GM21576 (cell line): Measurements from ENCODE around the gene GINM1.

ENCODE experiments used
- ATAC-seq: cut with Tn5 transposase; IDR thresholded peaks from one replicate; pipeline ENCODE4 v1.9.1; 2021; ENCODE audit warnings: mild to moderate bottlenecking, moderate library complexity; ENCODE audit not compliant: unreplicated experiment

Gene GINM1, protein sequence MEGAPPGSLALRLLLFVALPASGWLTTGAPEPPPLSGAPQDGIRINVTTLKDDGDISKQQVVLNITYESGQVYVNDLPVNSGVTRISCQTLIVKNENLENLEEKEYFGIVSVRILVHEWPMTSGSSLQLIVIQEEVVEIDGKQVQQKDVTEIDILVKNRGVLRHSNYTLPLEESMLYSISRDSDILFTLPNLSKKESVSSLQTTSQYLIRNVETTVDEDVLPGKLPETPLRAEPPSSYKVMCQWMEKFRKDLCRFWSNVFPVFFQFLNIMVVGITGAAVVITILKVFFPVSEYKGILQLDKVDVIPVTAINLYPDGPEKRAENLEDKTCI

GRCh38 chr6:149565527-149566409 is at the start of gene GINM1:
TSS of gene GINM1 (plus strand) at chr6:149566375. CDS start at chr6:149566415, 40 bp downstream.
- peak; percentile 75 for ATAC-seq

DNA sequence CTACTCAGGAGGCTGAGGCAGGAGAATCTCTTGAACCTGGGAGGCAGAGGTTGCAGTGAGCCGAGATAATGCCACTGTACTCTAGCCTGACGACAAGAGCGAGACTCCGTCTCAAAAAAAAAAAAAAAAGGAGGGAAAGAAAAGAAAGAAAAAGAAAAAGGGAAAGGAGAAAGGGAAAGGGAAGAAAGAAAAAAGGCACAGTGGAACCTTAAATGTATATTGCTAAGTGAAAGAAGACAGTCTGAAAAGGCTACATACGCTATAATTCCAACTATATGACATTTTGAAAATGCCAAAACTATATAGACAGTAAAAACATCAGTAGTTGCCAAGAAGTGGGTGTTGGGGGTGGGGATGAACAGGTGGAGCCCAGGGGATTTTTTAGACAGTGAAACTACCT is 36.5 kb upstream of the GINM1 start:
- ATAC-seq, result no peak

DNA sequence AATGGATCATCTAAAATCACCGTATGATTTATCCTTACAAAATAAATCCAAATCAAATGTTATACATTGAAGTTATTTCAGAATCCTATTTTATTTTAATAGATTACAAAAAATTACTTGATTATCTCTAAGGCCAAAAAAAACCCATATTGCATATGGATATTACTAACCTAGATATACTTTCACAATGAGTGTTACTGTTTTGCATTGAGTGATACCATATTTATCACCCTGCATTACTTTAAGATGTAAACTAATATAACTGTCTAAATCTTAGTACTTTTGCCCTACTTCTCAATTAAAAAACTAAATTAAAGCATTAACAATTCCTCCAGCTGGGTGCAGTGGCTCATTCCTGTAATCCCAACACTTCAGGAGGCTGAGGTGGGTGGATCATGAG is 31.4 kb upstream of the GINM1 start:
- ATAC-seq, result no peak

- no peak for ATAC-seq
These were observed 25.0 kb upstream of the GINM1 start for GRCh38 chr6:149541139-149541538.

DNA sequence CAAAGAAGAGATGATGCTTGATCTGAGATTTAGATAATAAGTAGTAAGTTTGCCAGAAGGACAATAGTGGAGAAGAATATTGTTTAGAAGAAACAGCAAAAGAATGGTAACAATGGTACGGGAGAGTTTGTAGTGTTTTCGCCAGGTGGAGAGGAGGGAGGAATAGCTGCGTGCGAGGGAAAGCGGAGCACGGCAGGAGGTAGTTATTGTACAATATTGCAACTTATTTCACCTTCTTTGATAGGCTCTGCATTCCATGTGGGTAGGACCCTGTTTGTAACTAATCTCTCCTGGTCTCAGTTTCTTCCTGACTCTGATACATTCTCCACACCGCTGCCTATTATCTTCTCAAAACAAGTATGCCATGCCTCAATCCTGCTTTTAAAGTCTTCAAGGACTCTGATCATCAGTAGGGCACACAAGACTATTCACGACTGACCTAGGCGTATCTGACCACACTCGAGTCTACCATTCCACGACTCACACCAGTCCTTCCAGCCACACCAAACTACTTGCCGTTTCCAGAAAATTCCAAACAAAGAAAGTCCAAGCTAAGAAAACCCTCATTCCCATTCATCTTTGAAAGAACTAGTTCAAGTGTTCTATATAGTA is 21.4 kb upstream of the GINM1 start:
- ATAC-seq, result no peak

DNA sequence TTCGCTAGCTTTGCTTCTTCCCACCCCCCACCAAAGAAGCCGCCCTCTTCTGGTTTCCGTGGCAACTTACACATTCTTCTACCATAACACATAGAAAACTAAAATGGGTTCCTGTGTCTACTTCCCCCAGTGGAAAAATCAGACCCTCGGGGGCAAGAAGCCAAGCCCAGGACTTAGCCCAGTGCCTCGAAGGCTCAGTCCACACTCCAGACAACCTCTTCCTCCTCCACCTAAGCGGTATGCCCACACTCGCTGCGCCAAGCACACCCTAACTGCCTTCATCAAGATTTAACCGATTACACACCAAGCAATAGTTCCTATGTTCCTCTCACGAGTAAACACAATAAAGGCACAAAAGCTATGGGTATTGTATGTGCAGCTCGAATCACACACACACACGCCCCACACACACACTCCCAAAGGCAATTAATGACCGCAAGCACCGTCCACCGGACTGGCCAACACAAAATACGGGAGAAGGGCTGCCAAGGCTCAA is 20.9 kb upstream of the GINM1 start:
- ATAC-seq, result no peak

- ATAC-seq, result peak; percentile 90
These were observed 20.3 kb upstream of the GINM1 start, which contains the start of gene PPIL4 for GRCh38 chr6:149545754-149546471. TSS of gene PPIL4 (minus strand) at chr6:149546043. CDS start at chr6:149546005, 38 bp downstream.

DNA sequence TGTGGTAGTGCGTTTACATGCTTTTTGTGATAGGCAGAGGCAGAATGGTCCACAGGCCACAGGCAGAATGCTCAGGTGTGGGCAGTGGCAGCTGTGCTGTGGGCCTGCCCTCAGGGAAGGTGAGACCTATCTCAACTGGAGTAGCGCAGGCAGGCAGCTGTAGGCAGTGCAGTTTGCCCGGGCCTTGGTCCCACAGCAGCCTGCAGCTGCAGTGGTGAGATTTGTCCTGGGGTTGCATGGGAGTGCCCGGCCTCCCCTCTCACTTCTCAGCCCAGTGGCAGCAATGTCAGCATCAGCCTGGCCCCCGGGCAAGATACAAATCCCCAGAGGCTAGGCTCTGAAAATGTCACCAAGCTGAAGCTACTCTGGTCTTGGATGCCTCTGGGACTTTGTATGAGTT is 14.3 kb upstream of the GINM1 start:
- ATAC-seq, result no peak

GRCh38 chr6:149558029-149558428 is 8.1 kb upstream of the GINM1 start:
- ATAC-seq, result no peak

DNA sequence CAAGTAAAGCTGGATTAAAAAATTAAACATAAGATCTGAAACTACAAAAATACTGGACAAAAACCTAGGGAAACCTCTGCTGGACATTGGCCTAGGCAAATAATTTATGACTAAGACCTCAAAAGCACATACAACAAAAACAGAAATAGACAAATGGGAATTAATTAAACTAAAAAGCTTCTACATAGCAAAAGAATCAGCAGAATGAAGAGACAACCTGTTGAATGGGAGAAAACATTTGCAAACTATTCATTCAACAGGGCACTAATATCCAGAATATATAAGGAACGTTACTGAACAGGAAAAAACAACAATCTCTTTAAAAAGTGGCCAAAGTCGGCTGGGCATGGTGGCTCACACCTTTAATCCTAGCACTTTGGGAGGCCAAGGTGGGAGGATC is 6.8 kb upstream of the GINM1 start:
- no peak for ATAC-seq

DNA sequence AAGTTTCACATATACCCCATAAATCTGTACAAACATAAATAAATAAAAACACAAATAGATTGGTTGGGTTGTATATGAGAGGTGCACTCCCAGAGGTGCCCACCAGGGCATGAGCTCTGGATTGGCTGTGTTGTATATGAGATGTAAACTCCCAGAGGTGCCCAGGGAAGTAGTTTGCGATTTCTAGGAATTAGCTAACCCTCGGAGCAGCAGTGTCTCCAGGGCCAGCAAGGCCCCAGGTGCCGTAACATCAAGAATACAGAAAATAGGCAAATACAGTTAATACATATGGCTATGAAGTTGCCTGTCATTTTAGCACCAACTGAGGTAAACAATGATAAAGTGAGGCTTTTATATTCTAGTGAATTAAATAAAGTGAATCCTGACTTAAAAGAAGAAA is 5.4 kb upstream of the GINM1 start:
- no peak for ATAC-seq

DNA sequence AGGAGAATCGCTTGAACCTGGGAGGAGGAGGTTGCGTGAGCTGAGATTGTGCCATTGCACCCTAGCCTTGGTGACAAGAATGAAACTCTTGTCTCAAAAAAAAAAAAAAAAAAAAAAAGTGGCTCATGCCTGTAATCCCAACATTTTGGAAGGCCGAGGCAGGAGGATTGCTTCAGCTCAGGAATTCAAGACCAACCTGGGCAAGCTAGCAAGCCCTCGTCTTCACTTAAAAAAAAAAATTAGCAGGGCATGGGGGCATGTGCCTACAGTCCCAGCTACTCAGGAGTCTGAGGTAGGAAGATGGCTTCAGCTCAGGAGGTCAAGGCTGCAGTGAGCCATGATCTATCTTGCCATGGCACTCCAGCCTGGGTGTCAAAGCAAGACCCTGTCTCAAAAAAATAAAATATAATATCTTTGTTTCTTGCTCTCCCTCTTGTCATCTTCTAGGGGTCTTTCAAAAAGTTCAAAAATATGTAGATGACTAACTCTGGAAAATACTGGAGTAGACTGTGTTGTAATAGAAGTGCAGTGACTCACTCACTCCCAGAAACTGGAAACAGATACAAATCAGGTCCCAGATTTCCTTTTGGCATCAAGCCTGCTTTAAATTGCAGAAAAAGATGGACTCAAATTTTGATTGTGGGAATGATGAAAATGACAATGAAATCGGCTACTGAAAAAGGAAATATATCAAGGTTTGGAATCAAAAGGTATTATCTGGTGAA is 2.8 kb upstream of the GINM1 start:
- ATAC-seq, result no peak

DNA sequence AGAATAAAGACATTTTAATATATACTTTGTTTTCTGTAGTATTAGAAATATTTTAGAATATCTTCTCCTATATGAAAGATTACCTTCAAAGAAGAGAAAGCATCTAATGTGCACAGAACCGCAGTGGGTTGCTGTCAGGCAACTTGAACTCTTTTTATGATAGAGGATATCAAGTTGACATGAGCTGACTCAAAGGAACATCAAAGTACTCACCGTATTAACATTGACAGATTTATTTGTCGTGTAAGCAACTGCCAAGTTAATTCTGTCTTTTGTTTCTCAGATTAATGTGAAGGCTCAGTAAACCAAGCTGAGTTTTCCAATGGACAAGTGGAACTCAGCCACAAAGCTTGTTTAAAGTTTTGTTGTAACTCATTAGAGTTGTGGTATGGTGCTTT is 2.2 kb upstream of the GINM1 start:
- no peak for ATAC-seq

DNA sequence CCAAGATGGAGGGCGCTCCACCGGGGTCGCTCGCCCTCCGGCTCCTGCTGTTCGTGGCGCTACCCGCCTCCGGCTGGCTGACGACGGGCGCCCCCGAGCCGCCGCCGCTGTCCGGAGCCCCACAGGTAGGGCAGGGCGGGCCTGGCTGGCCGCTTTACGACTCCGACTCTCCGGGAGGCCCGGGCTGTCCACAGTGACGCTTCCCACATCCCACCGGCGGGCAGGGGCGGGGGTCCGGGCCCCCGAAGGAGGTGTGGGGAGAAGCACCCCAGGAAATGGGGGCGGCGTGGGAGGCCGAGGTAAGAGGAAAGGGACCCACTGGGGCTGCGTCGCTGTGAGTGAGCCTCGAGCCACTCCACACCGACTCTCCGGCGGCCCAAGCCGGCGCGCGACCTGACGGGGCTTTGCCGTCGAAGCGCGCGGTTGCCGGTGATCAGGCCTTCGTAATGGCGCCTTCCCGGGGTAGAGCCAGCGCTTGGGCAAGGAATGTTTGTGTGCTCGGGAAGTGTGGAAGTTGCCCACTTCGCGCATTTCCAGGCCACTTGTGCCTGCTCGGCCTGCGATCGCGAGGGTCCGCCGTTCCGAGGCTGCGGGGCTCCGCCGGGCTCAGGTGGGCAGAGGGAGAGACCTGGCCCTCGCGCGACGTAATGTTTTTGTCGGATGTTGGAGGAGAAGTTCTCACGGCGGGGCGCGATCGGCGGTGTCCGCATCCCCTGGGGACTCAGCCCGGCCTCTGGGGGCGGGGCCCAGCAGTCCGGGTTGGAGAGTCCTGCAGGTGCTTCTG is 427 bp downstream of the GINM1 start:
- ATAC-seq, result peak; percentile 16

GRCh38 chr6:149567194-149567586 is 1.0 kb downstream of the GINM1 start:
- no peak for ATAC-seq

DNA sequence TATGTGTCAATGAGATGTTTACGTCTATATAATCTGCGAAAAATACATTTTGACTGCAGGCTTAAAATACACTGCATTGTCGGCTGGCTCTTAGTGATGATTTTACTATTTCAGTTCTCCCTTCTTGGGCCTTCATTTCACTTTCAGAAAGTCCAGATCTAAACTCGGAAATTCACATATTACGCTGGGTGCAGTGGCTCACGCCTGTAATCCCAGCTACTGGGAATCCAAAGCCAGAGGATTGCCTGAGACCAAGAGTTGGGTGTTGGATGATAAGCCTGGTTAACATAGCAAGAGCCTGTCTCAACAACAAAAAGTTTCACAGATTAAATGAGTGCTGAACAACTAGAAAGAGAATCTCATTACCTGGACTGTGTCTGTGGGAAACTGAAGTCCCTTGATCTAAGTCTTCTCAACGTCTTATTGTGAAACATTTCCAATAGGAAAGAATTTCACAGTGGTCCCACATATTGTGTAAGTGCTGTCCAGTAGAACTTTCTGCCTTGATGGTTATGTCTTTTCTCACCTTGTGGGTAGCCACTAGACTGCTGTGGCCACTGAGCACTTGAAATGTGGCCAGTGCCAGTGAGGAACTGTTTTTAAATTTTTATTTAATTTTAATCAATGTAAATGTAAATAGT is 1.9 kb downstream of the GINM1 start:
- no peak for ATAC-seq

DNA sequence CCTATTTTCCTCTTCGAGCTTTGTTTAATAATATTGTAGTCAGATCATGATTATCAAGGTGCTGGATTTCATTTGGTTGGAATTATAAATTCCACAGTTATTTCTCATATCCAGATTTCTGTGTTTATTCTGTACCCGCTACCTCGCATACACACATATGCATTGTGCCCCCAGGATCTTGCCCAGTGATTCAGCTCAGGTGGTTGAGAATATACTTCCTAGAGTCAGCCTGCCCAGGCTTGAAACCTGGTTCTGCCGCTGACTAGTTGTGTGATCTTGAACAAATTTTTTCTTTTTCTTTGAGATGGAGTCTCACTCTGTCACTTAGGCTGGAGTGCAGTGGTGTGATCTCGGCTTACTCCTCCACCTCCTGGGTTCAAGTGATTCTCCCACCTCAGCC is 14.7 kb downstream of the GINM1 start:
- ATAC-seq, result no peak

- ATAC-seq, result no peak
These were observed 15.2 kb downstream of the GINM1 start for GRCh38 chr6:149581349-149581748.

- ATAC-seq, result no peak
These were observed 20.0 kb downstream of the GINM1 start for GRCh38 chr6:149586149-149586548.
